Chondrocyte (in vitro differentiated cells): Measurements from ENCODE around the gene GCFC2. TPM values are rescaled to one million over a fixed set of nuclear protein-coding genes. Genes with fewer than 3 reads are reported as not detected.
"Not testable (repeated sequence)": the region's sequence is repeated elsewhere in the genome, so short reads cannot be mapped to it uniquely, and the experiment has no call there.

Experiments
- DNase-seq: peaks from one replicate; pipeline ENCODE4 v3.0.0; 2021; ENCODE audit warnings: mixed read lengths, low spot score
- H3K27ac Mint-ChIP-seq: one replicate; pipeline ENCODE4 v1.8.0; 2021; ENCODE audit warnings: mild to moderate bottlenecking, moderate library complexity, mixed read lengths; ENCODE audit not compliant: unreplicated experiment
- H3K27me3 Mint-ChIP-seq: 2 replicates; pipeline ENCODE4 v1.8.0; 2021; ENCODE audit warnings: low read depth, mixed read lengths
- H3K36me3 Mint-ChIP-seq: 2 replicates; pipeline ENCODE4 v1.8.0; 2021; ENCODE audit warnings: low read depth, mixed read lengths
- H3K4me1 Mint-ChIP-seq: 2 replicates; pipeline ENCODE4 v1.8.0; 2021; ENCODE audit warnings: low read depth, mild to moderate bottlenecking, mixed read lengths
- H3K4me3 Mint-ChIP-seq: one replicate; pipeline ENCODE4 v1.8.0; 2021; ENCODE audit warnings: mild to moderate bottlenecking, moderate library complexity, mixed read lengths; ENCODE audit not compliant: unreplicated experiment
- H3K9me3 Mint-ChIP-seq: 2 replicates; pipeline ENCODE4 v1.8.0; 2021; ENCODE audit warnings: low read depth, mixed read lengths
- CTCF ChIP-seq: fragments of 200-600 bp; sonication (generic); IDR thresholded peaks from 2 replicates; pipeline ENCODE4 v1.5.0; 2021; ENCODE audit warnings: antibody characterized with exemption, mild to moderate bottlenecking, moderate library complexity
- total RNA-seq: library from RNA; stranded (reverse); gene quantifications from 3 replicates; pipeline ENCODE4 v1.2.1, GENCODE V29; 2021

GCFC2 gene
- total RNA-seq, 1 donor from 2014 or later, result 10.7 TPM

DNA sequence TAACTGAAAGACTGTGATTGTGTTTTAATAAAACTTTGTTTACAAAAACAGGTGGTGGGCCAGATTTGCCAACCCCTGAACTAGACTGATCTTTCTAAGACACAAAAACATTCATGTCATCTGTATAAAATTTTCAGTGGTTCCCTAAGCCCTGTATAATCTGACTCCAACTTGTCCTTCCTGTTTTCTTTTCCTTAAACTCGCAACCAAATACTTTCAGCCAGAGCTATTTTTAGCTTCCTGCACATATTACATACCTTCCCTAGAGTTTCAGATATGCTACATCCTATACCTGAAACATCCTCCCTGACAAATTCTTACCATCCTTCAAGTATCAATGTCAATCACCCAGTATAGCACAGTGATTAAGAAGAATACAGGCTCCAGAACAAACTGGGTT, 4.8 kb downstream of the GCFC2 start:
- no peak for TF ChIP-seq CTCF
- Mint-ChIP-seq H3K36me3 (peaks cover 20% of the 10 kb centered on the region), H3K27ac (peak overlapping the region; percentile 42), H3K4me1 (peaks cover 21% of the 10 kb centered on the region), H3K27me3 (no peaks in the 10 kb centered on the region), H3K4me3 (no peak overlapping the region), H3K9me3 (no peaks in the 10 kb centered on the region)
- no peak for DNase-seq

GRCh38 chr2:75703589-75704287, 7.0 kb downstream of the GCFC2 start:
- Mint-ChIP-seq H3K27ac (no peak overlapping the region), H3K27me3 (no peaks in the 10 kb centered on the region), H3K36me3 (peaks cover 26% of the 10 kb centered on the region), H3K9me3 (no peaks in the 10 kb centered on the region), H3K4me1 (peaks cover 9% of the 10 kb centered on the region), H3K4me3 (no peak overlapping the region)
- no peak for DNase-seq
- TF ChIP-seq CTCF, result no peak

DNA sequence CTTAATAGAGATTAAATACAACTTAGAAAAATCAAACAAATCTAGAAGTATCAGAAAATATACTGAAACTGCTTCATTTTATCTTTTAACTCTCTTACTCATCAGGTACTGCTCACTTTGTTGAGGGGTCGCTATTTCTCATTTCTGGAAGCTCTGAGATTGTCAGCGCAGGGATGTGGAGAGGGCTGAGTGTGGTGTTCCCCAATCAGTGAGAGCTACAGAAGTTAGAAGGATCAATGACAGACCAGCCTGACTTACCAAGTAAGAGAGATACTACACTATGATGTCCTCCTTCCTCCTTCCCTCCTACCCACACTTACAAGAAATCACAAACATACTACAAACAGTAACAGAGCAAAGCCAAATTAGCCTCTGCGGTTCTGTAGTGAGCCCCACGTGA, 8.1 kb downstream of the GCFC2 start:
- Mint-ChIP-seq H3K27ac (no peak overlapping the region), H3K9me3 (peaks cover 3% of the 10 kb centered on the region), H3K36me3 (peaks cover 30% of the 10 kb centered on the region), H3K4me1 (peaks cover 7% of the 10 kb centered on the region), H3K27me3 (no peaks in the 10 kb centered on the region), H3K4me3 (no peak overlapping the region)
- no peak for TF ChIP-seq CTCF
- DNase-seq, result no peak

GRCh38 chr2:75698918-75699317, 11.8 kb downstream of the GCFC2 start:
- no peak for DNase-seq
- H3K27me3 Mint-ChIP-seq, result no peaks in the 10 kb centered on the region
- peaks cover 7% of the 10 kb centered on the region for H3K9me3 Mint-ChIP-seq
- no peaks in the 10 kb centered on the region for H3K4me1 Mint-ChIP-seq
- no peak for TF ChIP-seq CTCF
- no peak overlapping the region for H3K4me3 Mint-ChIP-seq
- peaks cover 31% of the 10 kb centered on the region for H3K36me3 Mint-ChIP-seq
- H3K27ac Mint-ChIP-seq, result no peak overlapping the region

GRCh38 chr2:75688196-75688595, 22.5 kb downstream of the GCFC2 start:
- no peaks in the 10 kb centered on the region for H3K4me1 Mint-ChIP-seq
- TF ChIP-seq CTCF, result no peak
- DNase-seq, result no peak
- H3K36me3 Mint-ChIP-seq, result peaks cover 31% of the 10 kb centered on the region
- H3K9me3 Mint-ChIP-seq, result no peaks in the 10 kb centered on the region
- no peak overlapping the region for H3K4me3 Mint-ChIP-seq
- H3K27ac Mint-ChIP-seq, result no peak overlapping the region
- H3K27me3 Mint-ChIP-seq, result no peaks in the 10 kb centered on the region

- not testable (repeated sequence) for DNase-seq, H3K9me3 Mint-ChIP-seq, H3K27me3 Mint-ChIP-seq, H3K4me1 Mint-ChIP-seq, H3K27ac Mint-ChIP-seq, H3K4me3 Mint-ChIP-seq
- peaks cover 32% of the 10 kb centered on the region for H3K36me3 Mint-ChIP-seq
These were observed 27.3 kb downstream of the GCFC2 start for GRCh38 chr2:75683430-75683829.
